Activated CD4-positive, alpha-beta T cell treated with anti-CD3 and anti-CD28 coated beads for 24 hours (primary cell): ENCODE data around the gene PRTG.
A peak's percentile ranks its signal among the peaks of the same experiment; 100 is the strongest.
"Not testable (repeated sequence)": the region's sequence is repeated elsewhere in the genome, so short reads cannot be mapped to it uniquely, and the experiment has no call there.

Experiments
- DNase-seq, 2 donors: peaks; one replicate each; pipeline ENCODE4 v3.0.0-alpha.2; 2020; ENCODE audit warnings: low read depth in 2 of 2

PRTG gene

GRCh38 chr15:55742927-55743728, at the start of gene PRTG:
Gene PRTG, minus strand, starts transcription at chr15:55743152. Its CDS starts 221 bp downstream, at chr15:55742931.
- no peak for DNase-seq

- no peak for DNase-seq
Observed at GRCh38 chr15:55791551-55792400, 48.8 kb upstream of the PRTG start.

GRCh38 chr15:55789066-55789660, 46.2 kb upstream of the PRTG start:
- peak; percentile 46 to 55 for DNase-seq

- no peak for DNase-seq
Observed at GRCh38 chr15:55786341-55786740, 43.4 kb upstream of the PRTG start.

GRCh38 chr15:55785593-55785992, 42.6 kb upstream of the PRTG start:
- DNase-seq, result not testable (repeated sequence)

GRCh38 chr15:55784286-55784685, 41.3 kb upstream of the PRTG start:
- no peak for DNase-seq

- DNase-seq, result no peak
Observed at GRCh38 chr15:55782901-55783300, 39.9 kb upstream of the PRTG start.

- DNase-seq, result no peak
Observed at GRCh38 chr15:55780292-55780691, 37.3 kb upstream of the PRTG start.

GRCh38 chr15:55778932-55779331, 36.0 kb upstream of the PRTG start:
- no peak for DNase-seq

- no peak for DNase-seq
Observed at GRCh38 chr15:55775316-55775715, 32.4 kb upstream of the PRTG start.

- DNase-seq, result peak; percentile 5 to 27
Observed at GRCh38 chr15:55774113-55774970, 31.4 kb upstream of the PRTG start.

GRCh38 chr15:55770806-55771205, 27.9 kb upstream of the PRTG start:
- no peak for DNase-seq

- DNase-seq, result no peak
Observed at GRCh38 chr15:55770261-55770660, 27.3 kb upstream of the PRTG start.

GRCh38 chr15:55768670-55769185, 25.8 kb upstream of the PRTG start:
- no peak for DNase-seq

- no peak for DNase-seq
Observed at GRCh38 chr15:55766676-55767075, 23.7 kb upstream of the PRTG start.

GRCh38 chr15:55764398-55764797, 21.4 kb upstream of the PRTG start:
- DNase-seq, result no peak

GRCh38 chr15:55758580-55758986, 15.6 kb upstream of the PRTG start:
- DNase-seq, result no peak

- not testable (repeated sequence) for DNase-seq
Observed at GRCh38 chr15:55753433-55753832, 10.5 kb upstream of the PRTG start.

GRCh38 chr15:55750706-55751105, 7.8 kb upstream of the PRTG start:
- no peak for DNase-seq

- no peak for DNase-seq
Observed at GRCh38 chr15:55743729-55744655, 1.0 kb upstream of the PRTG start.
